OCI-LY3 (cell line): Measurements from ENCODE around the gene KANK4.

Experiments used
- H2AFZ ChIP-seq: fragments of 200-600, 300-600 bp; shearing (Covaris generic); 2 replicates; pipeline ENCODE4 v1.6.0; 2014; ENCODE audit warnings: antibody characterized with exemption, low read depth, low read length
- H3K27ac ChIP-seq: fragments of 200-600, 300-600 bp; sonication (generic); 2 replicates; pipeline ENCODE4 v1.5.1; 2014; ENCODE audit warnings: mild to moderate bottlenecking, low read length, moderate library complexity, mixed read lengths
- H3K27me3 ChIP-seq: fragments of 200-600, 300-600 bp; sonication (generic); 2 replicates; pipeline ENCODE4 v1.6.1; 2014; ENCODE audit warnings: low read depth, low read length, mixed read lengths
- H3K36me3 ChIP-seq: fragments of 200-600, 300-600 bp; sonication (generic); replicated peaks from 2 replicates; pipeline ENCODE3; 2014; ENCODE audit warnings: low read depth, low read length, mixed read lengths
- H3K4me1 ChIP-seq: fragments of 300-600, 200-600 bp; sonication (generic); 2 replicates; pipeline ENCODE4 v1.6.1; 2014; ENCODE audit warnings: low read length, mixed read lengths
- H3K4me2 ChIP-seq: fragments of 200-600, 300-600 bp; sonication (generic); 2 replicates; pipeline ENCODE4 v1.6.1; 2014; ENCODE audit warnings: low read length, mixed read lengths
- H3K4me3 ChIP-seq: fragments of 300-600, 200-600 bp; sonication (generic); 2 replicates; pipeline ENCODE4 v1.5.1; 2014; ENCODE audit warnings: antibody characterized with exemption, mild to moderate bottlenecking, low read length, moderate library complexity
- H3K79me2 ChIP-seq: fragments of 300-600, 200-600 bp; shearing (Covaris generic); 2 replicates; pipeline ENCODE4 v1.6.1; 2014; ENCODE audit warnings: mild to moderate bottlenecking, low read length, mixed read lengths
- H3K9ac ChIP-seq: fragments of 300-600, 200-600 bp; shearing (Covaris generic); 2 replicates; pipeline ENCODE4 v1.6.0; 2014; ENCODE audit warnings: mild to moderate bottlenecking, low read length, moderate library complexity
- H3K9me3 ChIP-seq: fragments of 200-600, 300-600 bp; shearing (Covaris generic); 2 replicates; pipeline ENCODE4 v1.6.1; 2014; ENCODE audit warnings: low read length, mixed read lengths; ENCODE audit not compliant: insufficient read depth
- H4K20me1 ChIP-seq: fragments of 200-600, 300-600 bp; sonication (generic); 2 replicates; pipeline ENCODE4 v1.6.1; 2016; ENCODE audit warnings: low read length, mixed read lengths; ENCODE audit not compliant: insufficient read depth
- CTCF ChIP-seq: fragments of 200-600, 300-600 bp; sonication (generic); IDR thresholded peaks from 2 replicates; pipeline ENCODE4 v1.5.1; 2014; ENCODE audit warnings: antibody characterized with exemption, low read length, low read depth
- EZH2phosphoT487 ChIP-seq: fragments of 200-600 bp; shearing (Covaris generic); IDR thresholded peaks from 2 replicates; pipeline ENCODE4 v1.6.1; 2018; ENCODE audit warnings: antibody characterized with exemption, mixed run types, low read depth

Gene KANK4

DNA sequence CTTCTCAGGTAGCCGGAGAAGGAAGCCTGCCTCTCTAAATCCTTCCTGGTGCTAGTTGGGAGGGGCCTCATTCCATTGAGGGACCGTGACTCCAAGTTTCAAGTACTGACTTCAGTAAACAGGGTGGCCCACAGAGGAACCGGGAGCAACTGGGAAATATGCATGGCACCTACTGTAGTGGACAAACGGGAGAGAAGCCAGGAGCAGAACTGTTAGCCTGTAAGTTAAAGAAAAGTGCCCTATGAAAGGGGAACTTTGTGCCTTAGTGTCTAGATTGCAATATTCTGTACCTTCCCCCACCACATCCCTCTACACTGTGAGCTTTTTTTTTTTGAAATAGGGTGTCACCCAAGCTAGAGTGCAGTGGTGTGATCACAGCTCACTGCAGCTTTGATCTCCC is 33.2 kb upstream of the KANK4 start:
- Histone ChIP-seq H3K4me2 (no peak overlapping the region), H3K27ac (no peak overlapping the region)
- TF ChIP-seq CTCF, result no peak
- no peak for TF ChIP-seq EZH2phosphoT487

GRCh38 chr1:62349470-62350233 is 30.4 kb upstream of the KANK4 start:
- no peaks in the 10 kb centered on the region for H3K4me1 ChIP-seq
- no peak overlapping the region for H3K4me2 ChIP-seq

More for the DNA sequence above, 33.2 kb upstream of the KANK4 start:
- H3K4me1 ChIP-seq, result peaks cover 5% of the 10 kb centered on the region
- no peak overlapping the region for H3K9ac ChIP-seq
- no peaks in the 10 kb centered on the region for H3K79me2 ChIP-seq
- H4K20me1 ChIP-seq, result no peaks in the 10 kb centered on the region
- H3K27me3 ChIP-seq, result no peaks in the 10 kb centered on the region
- H3K36me3 ChIP-seq, result no peaks in the 10 kb centered on the region
- H2AFZ ChIP-seq, result no peak overlapping the region
- H3K9me3 ChIP-seq, result no peaks in the 10 kb centered on the region
- no peak overlapping the region for H3K4me3 ChIP-seq

GRCh38 chr1:62346886-62347285 is 27.7 kb upstream of the KANK4 start:
- no peaks in the 10 kb centered on the region for H4K20me1 ChIP-seq
- H3K36me3 ChIP-seq, result no peaks in the 10 kb centered on the region
- no peak overlapping the region for H3K4me3 ChIP-seq
- no peak overlapping the region for H3K9ac ChIP-seq
- H3K4me2 ChIP-seq, result no peak overlapping the region
- H2AFZ ChIP-seq, result no peak overlapping the region
- H3K27ac ChIP-seq, result no peak overlapping the region
- no peak for TF ChIP-seq EZH2phosphoT487
- TF ChIP-seq CTCF, result no peak
- H3K4me1 ChIP-seq, result no peaks in the 10 kb centered on the region
- no peaks in the 10 kb centered on the region for H3K79me2 ChIP-seq
- H3K27me3 ChIP-seq, result no peaks in the 10 kb centered on the region
- H3K9me3 ChIP-seq, result no peaks in the 10 kb centered on the region

More at GRCh38 chr1:62349470-62350233, 30.4 kb upstream of the KANK4 start:
- Histone ChIP-seq H3K27me3 (no peaks in the 10 kb centered on the region), H3K27ac (no peak overlapping the region), H4K20me1 (no peaks in the 10 kb centered on the region), H2AFZ (no peak overlapping the region), H3K4me3 (no peak overlapping the region), H3K79me2 (no peaks in the 10 kb centered on the region), H3K36me3 (no peaks in the 10 kb centered on the region), H3K9me3 (no peaks in the 10 kb centered on the region), H3K9ac (no peak overlapping the region)
- TF ChIP-seq CTCF, result no peak
- no peak for TF ChIP-seq EZH2phosphoT487

DNA sequence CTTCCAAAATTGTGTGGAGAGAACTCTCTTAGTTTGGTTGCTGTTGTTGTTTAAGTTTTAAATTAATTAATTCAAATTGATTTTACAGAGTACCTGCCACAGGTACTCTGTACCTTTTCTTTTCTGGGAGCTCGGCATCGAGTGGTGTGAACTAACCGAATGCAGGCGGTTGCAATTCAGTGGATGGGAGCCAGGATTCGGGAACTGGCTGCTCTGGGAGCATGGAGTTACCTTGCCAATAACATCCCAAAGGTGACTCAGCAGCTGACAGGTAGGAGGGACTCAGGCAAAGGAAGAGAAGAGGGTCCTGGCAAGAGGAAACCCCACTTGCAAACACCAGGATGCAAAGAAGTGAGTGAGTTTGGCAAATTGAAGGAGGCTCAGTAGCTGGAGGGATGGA is 24.7 kb upstream of the KANK4 start:
- no peaks in the 10 kb centered on the region for H3K9me3 ChIP-seq
- no peak overlapping the region for H3K4me2 ChIP-seq
- no peak overlapping the region for H3K9ac ChIP-seq
- no peaks in the 10 kb centered on the region for H3K4me1 ChIP-seq
- no peak overlapping the region for H3K4me3 ChIP-seq
- H3K27me3 ChIP-seq, result no peaks in the 10 kb centered on the region
- TF ChIP-seq EZH2phosphoT487 (no peak), CTCF (no peak)
- H3K36me3 ChIP-seq, result no peaks in the 10 kb centered on the region
- no peaks in the 10 kb centered on the region for H3K79me2 ChIP-seq
- no peak overlapping the region for H3K27ac ChIP-seq
- H4K20me1 ChIP-seq, result no peaks in the 10 kb centered on the region
- H2AFZ ChIP-seq, result no peak overlapping the region
